ENCODE results near the gene SYTL4. TPM values are rescaled to one million over a fixed set of nuclear protein-coding genes. Genes with fewer than 3 reads are reported as not detected.

SYTL4 gene
- total RNA-seq, 1 experiment from 2014 or later, result 4.1 TPM

GRCh38 chrX:100750883-100751282, 19.0 kb upstream of the SYTL4 start:
- CTCF ChIA-PET, result interaction anchor here (1.2 kb wide), 1 partner anchor 18 kb away, joined by 3 read pairs; no protein-coding TSS in a partner anchor
- Mint-ChIP-seq H3K9me3 (ENCODE audit: unreplicated experiment) (no peaks in the 10 kb centered on the region), H3K36me3 (ENCODE audit: insufficient read depth, unreplicated experiment) (no peaks in the 10 kb centered on the region), H3K4me3 (ENCODE audit: unreplicated experiment) (no peak overlapping the region), H3K27ac (ENCODE audit: unreplicated experiment) (no peak overlapping the region), H3K27me3 (ENCODE audit: insufficient read depth, unreplicated experiment) (no peaks in the 10 kb centered on the region), H3K4me1 (ENCODE audit: low read depth, unreplicated experiment) (no peaks in the 10 kb centered on the region)
- no peak for DNase-seq
- H3K36me3 ChIP-seq (ENCODE audit: control insufficient read depth, insufficient read depth, low read length), result no peaks in the 10 kb centered on the region
- no peaks in the 10 kb centered on the region for H3K9me3 ChIP-seq
- H3K4me3 ChIP-seq (ENCODE audit: low read depth, low read length), result no peak overlapping the region
- intact Hi-C loops (cut with micrococcal nuclease; ENCODE audit: unreplicated experiment), result no loop called here
- no peaks in the 10 kb centered on the region for H3K27me3 ChIP-seq (replicated peaks; ENCODE audit: control insufficient read depth, insufficient read depth, low read length)
- no peaks in the 10 kb centered on the region for H3K4me1 ChIP-seq
- POLR2A ChIA-PET, result no interaction called here
- no peak for TF ChIP-seq CTCF (IDR thresholded peaks at IDR 0.05; ENCODE audit: insufficient read depth in 1 of 2, low read depth in 1 of 2, low read length in 1 of 2, severe bottlenecking in 1 of 2, unreplicated experiment in 1 of 2)
- no TSS peak for BruUV-seq (replicated peaks)

- no peaks in the 10 kb centered on the region for H3K27me3 Mint-ChIP-seq (ENCODE audit: insufficient read depth, unreplicated experiment)
- H3K9me3 Mint-ChIP-seq (ENCODE audit: unreplicated experiment), result no peaks in the 10 kb centered on the region
- Histone ChIP-seq H3K27me3 (replicated peaks; ENCODE audit: control insufficient read depth, insufficient read depth, low read length) (no peaks in the 10 kb centered on the region), H3K4me3 (ENCODE audit: low read depth, low read length) (no peak overlapping the region), H3K36me3 (ENCODE audit: control insufficient read depth, insufficient read depth, low read length) (no peaks in the 10 kb centered on the region), H3K9me3 (no peaks in the 10 kb centered on the region), H3K4me1 (no peaks in the 10 kb centered on the region)
- CTCF ChIA-PET, result no interaction called here
- no peak for TF ChIP-seq CTCF (IDR thresholded peaks at IDR 0.05; ENCODE audit: insufficient read depth in 1 of 2, low read depth in 1 of 2, low read length in 1 of 2, severe bottlenecking in 1 of 2, unreplicated experiment in 1 of 2)
- H3K27ac Mint-ChIP-seq (ENCODE audit: unreplicated experiment), result no peak overlapping the region
- H3K36me3 Mint-ChIP-seq (ENCODE audit: insufficient read depth, unreplicated experiment), result no peaks in the 10 kb centered on the region
- POLR2A ChIA-PET, result no interaction called here
- intact Hi-C loops (cut with micrococcal nuclease; ENCODE audit: unreplicated experiment), result no loop called here
- BruUV-seq (replicated peaks), result no TSS peak
- H3K4me3 Mint-ChIP-seq (ENCODE audit: unreplicated experiment), result no peak overlapping the region
- no peak for DNase-seq
- H3K4me1 Mint-ChIP-seq (ENCODE audit: low read depth, unreplicated experiment), result no peaks in the 10 kb centered on the region
These were observed 16.2 kb upstream of the SYTL4 start for GRCh38 chrX:100748108-100748507.

GRCh38 chrX:100747703-100748102, 15.8 kb upstream of the SYTL4 start:
- Mint-ChIP-seq H3K27ac (ENCODE audit: unreplicated experiment) (no peak overlapping the region), H3K36me3 (ENCODE audit: insufficient read depth, unreplicated experiment) (no peaks in the 10 kb centered on the region), H3K27me3 (ENCODE audit: insufficient read depth, unreplicated experiment) (no peaks in the 10 kb centered on the region), H3K9me3 (ENCODE audit: unreplicated experiment) (no peaks in the 10 kb centered on the region), H3K4me3 (ENCODE audit: unreplicated experiment) (no peak overlapping the region), H3K4me1 (ENCODE audit: low read depth, unreplicated experiment) (no peaks in the 10 kb centered on the region)
- H3K4me3 ChIP-seq (ENCODE audit: low read depth, low read length), result no peak overlapping the region
- BruUV-seq (replicated peaks), result no TSS peak
- H3K36me3 ChIP-seq (ENCODE audit: control insufficient read depth, insufficient read depth, low read length), result no peaks in the 10 kb centered on the region
- H3K27me3 ChIP-seq (replicated peaks; ENCODE audit: control insufficient read depth, insufficient read depth, low read length), result no peaks in the 10 kb centered on the region
- DNase-seq, result no peak
- no peak for TF ChIP-seq CTCF (IDR thresholded peaks at IDR 0.05; ENCODE audit: insufficient read depth in 1 of 2, low read depth in 1 of 2, low read length in 1 of 2, severe bottlenecking in 1 of 2, unreplicated experiment in 1 of 2)
- CTCF ChIA-PET, result no interaction called here
- no peaks in the 10 kb centered on the region for H3K4me1 ChIP-seq
- intact Hi-C loops (cut with micrococcal nuclease; ENCODE audit: unreplicated experiment), result no loop called here
- POLR2A ChIA-PET, result no interaction called here
- no peaks in the 10 kb centered on the region for H3K9me3 ChIP-seq

Data from Caco-2 (cell line).